Panc1 (cell line): Measurements from ENCODE around the gene RAP2C. TPM values are rescaled to one million over a fixed set of nuclear protein-coding genes. Genes with fewer than 3 reads are reported as not detected.

Source experiments
- ATAC-seq: fragments of 200-7000 bp; cut with Tn5 transposase; 2 replicates; pipeline ENCODE4 v1.9.1; 2020; ENCODE audit warnings: mild to moderate bottlenecking, moderate library complexity
- BruUV-seq: library from RNA; stranded (reverse); fragments of 400-500 nt; replicated peaks from 2 replicates; lab custom pipeline; 2021; lab: Mats Ljungman, UMichigan
- CTCF ChIA-PET: fragments of 300-600 bp; sonication (Branson Sonifier 250); formaldehyde crosslinking; loops from one replicate; lab custom pipeline; 2022; ENCODE audit warnings: antibody characterized with exemption; lab: Charles Lee
- POLR2A ChIA-PET: fragments of 300-600 bp; sonication (Branson Sonifier 250); formaldehyde crosslinking; loops from one replicate; lab custom pipeline; 2022; ENCODE audit warnings: antibody characterized with exemption; lab: Charles Lee
- DNase-seq: peaks from one replicate; pipeline ENCODE4 v3.0.0-alpha.2; 2010; ENCODE audit warnings: low read depth, low spot score
- H3K27ac ChIP-seq: 2 replicates; pipeline ENCODE4 v1.5.1; 2011; ENCODE audit warnings: mild to moderate bottlenecking, low read length, inconsistent platforms
- H3K27me3 ChIP-seq: fragments of 200-500 bp; sonication (Bioruptor generic); 2 replicates; pipeline ENCODE4 v1.6.0; 2014; ENCODE audit warnings: low read length, inconsistent platforms; ENCODE audit not compliant: control insufficient read depth, insufficient read depth
- H3K36me3 ChIP-seq: fragments of 200-500 bp; sonication (Bioruptor generic); 2 replicates; pipeline ENCODE4 v1.5.1; 2014; ENCODE audit warnings: inconsistent platforms, mild to moderate bottlenecking, low read length, moderate library complexity; ENCODE audit not compliant: control insufficient read depth, insufficient read depth
- H3K4me1 ChIP-seq: 2 replicates; pipeline ENCODE4 v1.5.1; 2011; ENCODE audit warnings: inconsistent platforms, mild to moderate bottlenecking, low read length, moderate library complexity; ENCODE audit not compliant: control insufficient read depth, insufficient read depth
- H3K4me3 ChIP-seq, 2 experiments: 2 replicates each; pipeline ENCODE4 v1.5.1; 2011 to 2012; ENCODE audit warnings: low read depth in 2 of 2, low read length in 2 of 2, mild to moderate bottlenecking in 2 of 2, inconsistent platforms in 1 of 2, moderate library complexity in 1 of 2
- H3K9me3 ChIP-seq: fragments of 200-500 bp; sonication (Bioruptor generic); 2 replicates; pipeline ENCODE4 v1.5.1; 2014; ENCODE audit warnings: low read depth, mild to moderate bottlenecking, inconsistent platforms, low read length, moderate library complexity; ENCODE audit not compliant: control insufficient read depth, insufficient read depth
- POLR2AphosphoS5 ChIP-seq: IDR thresholded peaks from 2 replicates; pipeline ENCODE4 v1.6.1; 2012; ENCODE audit warnings: mild to moderate bottlenecking, low read depth, low read length, moderate library complexity
- SIN3A ChIP-seq: IDR thresholded peaks from 2 replicates; pipeline ENCODE4 v1.6.1; 2012; ENCODE audit warnings: low read depth, mild to moderate bottlenecking, low read length, moderate library complexity, borderline replicate concordance; ENCODE audit not compliant: insufficient read depth
- TCF7L2 ChIP-seq: IDR thresholded peaks from 2 replicates; pipeline ENCODE4 v1.6.1; 2011; ENCODE audit warnings: mild to moderate bottlenecking, low read depth, low read length, inconsistent platforms
- in situ Hi-C: cut with HindIII; loops from 2 replicates; pipeline ENCODE4 v1.10.0; 2016; ENCODE audit warnings: low sequenced_read_pairs, low pct_unique_long_range_greater_than_20kb
- intact Hi-C: fragments of 100-400 bp; cut with micrococcal nuclease; formaldehyde crosslinking; loops from one replicate; pipeline ENCODE4 v1.10.0; 2022; ENCODE audit not compliant: unreplicated experiment
- total RNA-seq: library from RNA; stranded (reverse); gene quantifications from one replicate; pipeline ENCODE4 v1.2.1, GENCODE V29; 2021; ENCODE audit not compliant: unreplicated experiment
- TF ChIP-seq, protein P1 (sequence below), 2 experiments: IDR thresholded peaks; 2 replicates each; pipeline ENCODE4 v1.6.1; 2011 to 2012; ENCODE audit warnings: low read depth in 2 of 2, control low read depth in 1 of 2, low read length in 1 of 2, mild to moderate bottlenecking in 1 of 2, moderate library complexity in 1 of 2; ENCODE audit not compliant: insufficient read depth in 1 of 2
- TF ChIP-seq, protein P2 (sequence below): fragments of 450-650 bp; IDR thresholded peaks from 2 replicates; pipeline ENCODE4 v1.5.1; 2017; ENCODE audit warnings: mild to moderate bottlenecking

Gene RAP2C
- total RNA-seq, 1 experiment from 2014 or later, result 36.2 TPM

DNA sequence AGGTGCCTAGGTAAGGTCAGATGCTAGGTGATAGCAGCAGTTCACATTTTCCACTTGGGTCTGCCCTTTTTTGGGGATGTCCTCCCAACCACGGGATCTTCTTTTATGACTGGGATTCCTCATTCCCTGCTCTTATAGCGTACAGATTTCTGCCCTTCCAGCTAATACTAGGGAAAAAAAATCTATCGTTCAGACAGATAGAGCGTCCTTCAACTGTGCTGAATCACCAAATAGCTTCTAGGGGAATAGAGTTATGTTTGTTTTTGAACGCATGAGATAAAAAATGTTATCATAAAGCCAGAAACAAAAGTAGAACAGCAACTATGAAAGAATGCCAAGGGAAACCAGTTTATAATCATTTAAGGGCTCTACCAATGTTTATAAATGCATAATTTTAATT lies 13.0 kb downstream of the RAP2C start:
- CTCF ChIA-PET, result no interaction called here
- BruUV-seq, result no TSS peak
- H3K27me3 ChIP-seq, result no peaks in the 10 kb centered on the region
- DNase-seq, result no peak
- no peaks in the 10 kb centered on the region for H3K9me3 ChIP-seq
- no peak overlapping the region for H3K4me3 ChIP-seq
- H3K27ac ChIP-seq, result no peak overlapping the region
- no peak for ATAC-seq
- in situ Hi-C loops (no loop called here), intact Hi-C loops (no loop called here)
- TF ChIP-seq, protein P1, sequence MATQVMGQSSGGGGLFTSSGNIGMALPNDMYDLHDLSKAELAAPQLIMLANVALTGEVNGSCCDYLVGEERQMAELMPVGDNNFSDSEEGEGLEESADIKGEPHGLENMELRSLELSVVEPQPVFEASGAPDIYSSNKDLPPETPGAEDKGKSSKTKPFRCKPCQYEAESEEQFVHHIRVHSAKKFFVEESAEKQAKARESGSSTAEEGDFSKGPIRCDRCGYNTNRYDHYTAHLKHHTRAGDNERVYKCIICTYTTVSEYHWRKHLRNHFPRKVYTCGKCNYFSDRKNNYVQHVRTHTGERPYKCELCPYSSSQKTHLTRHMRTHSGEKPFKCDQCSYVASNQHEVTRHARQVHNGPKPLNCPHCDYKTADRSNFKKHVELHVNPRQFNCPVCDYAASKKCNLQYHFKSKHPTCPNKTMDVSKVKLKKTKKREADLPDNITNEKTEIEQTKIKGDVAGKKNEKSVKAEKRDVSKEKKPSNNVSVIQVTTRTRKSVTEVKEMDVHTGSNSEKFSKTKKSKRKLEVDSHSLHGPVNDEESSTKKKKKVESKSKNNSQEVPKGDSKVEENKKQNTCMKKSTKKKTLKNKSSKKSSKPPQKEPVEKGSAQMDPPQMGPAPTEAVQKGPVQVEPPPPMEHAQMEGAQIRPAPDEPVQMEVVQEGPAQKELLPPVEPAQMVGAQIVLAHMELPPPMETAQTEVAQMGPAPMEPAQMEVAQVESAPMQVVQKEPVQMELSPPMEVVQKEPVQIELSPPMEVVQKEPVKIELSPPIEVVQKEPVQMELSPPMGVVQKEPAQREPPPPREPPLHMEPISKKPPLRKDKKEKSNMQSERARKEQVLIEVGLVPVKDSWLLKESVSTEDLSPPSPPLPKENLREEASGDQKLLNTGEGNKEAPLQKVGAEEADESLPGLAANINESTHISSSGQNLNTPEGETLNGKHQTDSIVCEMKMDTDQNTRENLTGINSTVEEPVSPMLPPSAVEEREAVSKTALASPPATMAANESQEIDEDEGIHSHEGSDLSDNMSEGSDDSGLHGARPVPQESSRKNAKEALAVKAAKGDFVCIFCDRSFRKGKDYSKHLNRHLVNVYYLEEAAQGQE (IDR thresholded peaks at IDR 0.05; ENCODE audit: insufficient read depth in 1 of 2, low read depth in 2 of 2, low read length in 1 of 2), result no peak
- TF ChIP-seq, protein P2, sequence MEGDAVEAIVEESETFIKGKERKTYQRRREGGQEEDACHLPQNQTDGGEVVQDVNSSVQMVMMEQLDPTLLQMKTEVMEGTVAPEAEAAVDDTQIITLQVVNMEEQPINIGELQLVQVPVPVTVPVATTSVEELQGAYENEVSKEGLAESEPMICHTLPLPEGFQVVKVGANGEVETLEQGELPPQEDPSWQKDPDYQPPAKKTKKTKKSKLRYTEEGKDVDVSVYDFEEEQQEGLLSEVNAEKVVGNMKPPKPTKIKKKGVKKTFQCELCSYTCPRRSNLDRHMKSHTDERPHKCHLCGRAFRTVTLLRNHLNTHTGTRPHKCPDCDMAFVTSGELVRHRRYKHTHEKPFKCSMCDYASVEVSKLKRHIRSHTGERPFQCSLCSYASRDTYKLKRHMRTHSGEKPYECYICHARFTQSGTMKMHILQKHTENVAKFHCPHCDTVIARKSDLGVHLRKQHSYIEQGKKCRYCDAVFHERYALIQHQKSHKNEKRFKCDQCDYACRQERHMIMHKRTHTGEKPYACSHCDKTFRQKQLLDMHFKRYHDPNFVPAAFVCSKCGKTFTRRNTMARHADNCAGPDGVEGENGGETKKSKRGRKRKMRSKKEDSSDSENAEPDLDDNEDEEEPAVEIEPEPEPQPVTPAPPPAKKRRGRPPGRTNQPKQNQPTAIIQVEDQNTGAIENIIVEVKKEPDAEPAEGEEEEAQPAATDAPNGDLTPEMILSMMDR, result no peak
- TF ChIP-seq TCF7L2, result no peak
- TF ChIP-seq POLR2AphosphoS5, result no peak
- no peak for TF ChIP-seq SIN3A
- POLR2A ChIA-PET, result no interaction called here
- no peaks in the 10 kb centered on the region; the same call in 1 of the 2 replicates for H3K4me1 ChIP-seq
- peaks cover 14% of the 10 kb centered on the region for H3K36me3 ChIP-seq

DNA sequence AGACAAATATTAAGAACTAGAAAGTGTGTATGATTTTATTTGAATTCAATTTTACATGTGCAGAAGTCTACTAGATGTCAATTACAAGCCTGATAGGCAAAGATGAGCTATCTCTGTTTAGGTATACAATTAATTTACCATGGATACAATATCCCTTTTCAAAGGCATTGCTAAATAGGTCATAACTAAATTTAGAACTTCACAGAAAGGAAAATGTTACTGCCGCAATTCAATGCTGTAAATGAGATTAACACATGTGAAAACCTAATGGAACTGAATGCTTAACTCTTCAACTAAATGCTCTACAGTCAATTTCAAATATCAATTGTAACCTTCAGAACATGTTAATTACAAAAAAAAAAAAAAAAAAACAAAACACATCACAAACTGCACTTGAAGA lies 14.6 kb downstream of the RAP2C start:
- H3K36me3 ChIP-seq, result peaks cover 14% of the 10 kb centered on the region
- no peaks in the 10 kb centered on the region for H3K27me3 ChIP-seq
- no peak for TF ChIP-seq POLR2AphosphoS5
- TF ChIP-seq, protein P2, result no peak
- TF ChIP-seq TCF7L2, result no peak
- TF ChIP-seq, protein P1 (IDR thresholded peaks at IDR 0.05; ENCODE audit: insufficient read depth in 1 of 2, low read depth in 2 of 2, low read length in 1 of 2), result no peak
- no peak for TF ChIP-seq SIN3A
- H3K27ac ChIP-seq, result no peak overlapping the region
- H3K4me1 ChIP-seq, result no peaks in the 10 kb centered on the region; the same call in 1 of the 2 replicates
- ATAC-seq (no peak), DNase-seq (no peak)
- intact Hi-C loops (no loop called here), in situ Hi-C loops (no loop called here)
- ChIA-PET CTCF (no interaction called here), POLR2A (no interaction called here)
- no TSS peak for BruUV-seq
- no peak overlapping the region for H3K4me3 ChIP-seq
- H3K9me3 ChIP-seq, result no peaks in the 10 kb centered on the region
